K562 (cell line): Measurements from ENCODE around the gene SLC6A6. TPM values are rescaled to one million over a fixed set of nuclear protein-coding genes. Genes with fewer than 3 reads are reported as not detected.

ENCODE experiments used
- ATAC-seq: fragments of 200-7000 bp; cut with Tn5 transposase; 3 replicates; pipeline ENCODE4 v1.9.1; 2020; ENCODE audit warnings: moderate library complexity
- BruUV-seq: library from RNA; stranded (reverse); fragments of 400-500 nt; replicated peaks from 2 replicates; lab custom pipeline; 2021; lab: Mats Ljungman, UMichigan
- CTCF ChIA-PET: fragments of 300-600 bp; formaldehyde crosslinking; extraction: SDS; loops from one replicate; lab custom pipeline; 2021; ENCODE audit warnings: low intra/inter-chr PET ratio; lab: Yijun Ruan, JAX
- POLR2A ChIA-PET: fragments of 300-600, 350-650 bp; sonication (Branson Sonifier 250); formaldehyde crosslinking; extraction: SDS; loops from one replicate; lab custom pipeline; 2021; ENCODE audit warnings: antibody characterized with exemption, inconsistent platforms; lab: Yijun Ruan, JAX
- DNase-seq, 4 experiments: peaks; one replicate each; pipeline versions ENCODE4 v3.0.0 to v3.0.0-alpha.2; 2011 to 2018; ENCODE audit warnings: low spot score in 3 of 4, mixed read lengths in 3 of 4; ENCODE audit errors: extremely low read depth in 1 of 4
- FAIRE-seq: peaks from 2 replicates; lab custom pipeline; 2011; peaks lifted over from hg19 to GRCh38; lab: Jason Lieb, UNC
- H2AFZ ChIP-seq: 2 replicates; pipeline ENCODE4 v1.6.0; 2011; ENCODE audit warnings: low read depth, low read length, control low read depth, inconsistent platforms
- H3K27ac ChIP-seq: fragments of 200-600 bp; 3 replicates; pipeline ENCODE4 v1.8.0; 2011; ENCODE audit warnings: low read depth, mild to moderate bottlenecking, control low read depth, inconsistent platforms, low read length, moderate library complexity, mixed read lengths; ENCODE audit errors: extremely low read depth
- H3K27me3 ChIP-seq, 2 experiments: fragments of 300-600 bp in 1 of 2; 2 replicates in 1 of 2; 3 replicates in 1 of 2; pipeline versions ENCODE4 v1.6.0 to v1.8.0; 2011; ENCODE audit warnings: inconsistent platforms in 2 of 2, low read length in 2 of 2, mild to moderate bottlenecking in 1 of 2, mixed read lengths in 1 of 2, moderate library complexity in 1 of 2; ENCODE audit not compliant: control insufficient read depth in 2 of 2, insufficient read depth in 2 of 2
- H3K36me3 ChIP-seq: fragments of 300-600 bp; 3 replicates; pipeline ENCODE4 v1.8.0; 2011; ENCODE audit warnings: mild to moderate bottlenecking, low read length, inconsistent platforms; ENCODE audit not compliant: control insufficient read depth, insufficient read depth
- H3K4me1 ChIP-seq, 2 experiments: fragments of 200-600 bp in 1 of 2; replicated peaks in 1 of 2; 2 replicates in 1 of 2; 3 replicates in 1 of 2; pipeline versions ENCODE4 v1.5.1 to v1.8.0; 2011; ENCODE audit warnings: inconsistent platforms in 2 of 2, low read length in 2 of 2, mild to moderate bottlenecking in 1 of 2, mixed read lengths in 1 of 2, moderate library complexity in 1 of 2; ENCODE audit not compliant: control insufficient read depth in 2 of 2, insufficient read depth in 2 of 2
- H3K4me2 ChIP-seq: 2 replicates; pipeline ENCODE4 v1.6.1; 2011; ENCODE audit warnings: low read length, control low read depth, inconsistent platforms, mixed read lengths; ENCODE audit not compliant: insufficient read depth
- H3K4me3 ChIP-seq: fragments of 200-600 bp; sonication (generic), shearing (Covaris generic); 2 replicates; pipeline ENCODE4 v1.5.1; 2016; ENCODE audit warnings: control low read depth, inconsistent platforms
- H3K79me2 ChIP-seq: fragments of 200-600 bp; 3 replicates; pipeline ENCODE4 v1.8.0; 2011; ENCODE audit warnings: low read length, inconsistent platforms; ENCODE audit not compliant: control insufficient read depth, insufficient read depth
- H3K9ac ChIP-seq, 2 experiments: 2 replicates each; pipeline versions ENCODE4 v1.6.0 to v1.6.1; 2011; ENCODE audit warnings: low read depth in 2 of 2, low read length in 2 of 2, control low read depth in 1 of 2, inconsistent platforms in 1 of 2, mild to moderate bottlenecking in 1 of 2, mixed read lengths in 1 of 2; ENCODE audit not compliant: insufficient read depth in 1 of 2
- H3K9me1 ChIP-seq: one replicate; pipeline ENCODE4 v1.6.0; 2011; ENCODE audit warnings: inconsistent platforms, mild to moderate bottlenecking, low read length, moderate library complexity; ENCODE audit not compliant: control insufficient read depth, insufficient read depth
- H3K9me3 ChIP-seq: replicated peaks from 2 replicates; pipeline ENCODE4 v1.5.1; 2011; ENCODE audit warnings: low read depth, low read length, inconsistent platforms; ENCODE audit not compliant: control insufficient read depth, insufficient read depth
- H4K20me1 ChIP-seq: replicated peaks from 2 replicates; pipeline ENCODE4 v1.6.1; 2011; ENCODE audit warnings: low read length, inconsistent platforms, mixed read lengths; ENCODE audit not compliant: control insufficient read depth, insufficient read depth
- CHD4 ChIP-seq: fragments of 200-600 bp; sonication (generic); IDR thresholded peaks from 3 replicates; pipeline ENCODE4 v1.6.1; 2012; ENCODE audit warnings: low read depth, mild to moderate bottlenecking, mixed read lengths, low read length, inconsistent platforms; ENCODE audit not compliant: insufficient read depth, insufficient replicate concordance, poor library complexity, severe bottlenecking
- CREB1 ChIP-seq, 2 experiments: sonication (generic) in 1 of 2; formaldehyde crosslinking in 1 of 2; IDR thresholded peaks; 2 replicates each; pipeline versions ENCODE4 v1.6.1 to v1.8.0; 2012 to 2022; ENCODE audit warnings: inconsistent platforms in 1 of 2, mild to moderate bottlenecking in 1 of 2, missing genetic modification reagents in 1 of 2, moderate library complexity in 1 of 2
- SIX5 ChIP-seq, 2 experiments: IDR thresholded peaks; 2 replicates each; pipeline ENCODE4 v1.6.1; 2011; ENCODE audit warnings: low read length in 2 of 2, borderline replicate concordance in 1 of 2, low read depth in 1 of 2, mild to moderate bottlenecking in 1 of 2, moderate library complexity in 1 of 2; ENCODE audit not compliant: insufficient read depth in 1 of 2
- TRIM28 ChIP-seq: fragments of 450-650 bp; IDR thresholded peaks from 2 replicates; pipeline ENCODE4 v1.6.1; 2017
- U2AF2 ChIP-seq: fragments of 200-400 bp; formaldehyde crosslinking; optimal IDR thresholded peaks from 2 replicates; pipeline ENCODE3; 2017; ENCODE audit warnings: low read depth, mild to moderate bottlenecking, low read length
- ZBTB2 ChIP-seq: fragments of 450-650 bp; IDR thresholded peaks from 2 replicates; pipeline ENCODE4 v1.6.1; 2016; ENCODE audit warnings: antibody characterized with exemption
- ZKSCAN1 ChIP-seq: fragments of 150-350 bp; IDR thresholded peaks from 2 replicates; pipeline ENCODE4 v1.6.1; 2016; ENCODE audit warnings: low read depth, low read length
- WGBS: fragments of 100-300 bp; shearing (Covaris generic); methylation state at CpG from one replicate; pipeline ENCODE4 v1.1.6; 2016; ENCODE audit warnings: low coverage, mixed read lengths; ENCODE audit not compliant: insufficient coverage; ENCODE audit errors: missing lambda C conversion rate; 5-methylcytosine and 5-hydroxymethylcytosine counted together
- in situ Hi-C: fragments of 300-500 bp; cut with MboI; formaldehyde crosslinking; loops from 4 replicates; pipeline ENCODE4 v1.15.0; 2018; ENCODE audit warnings: inconsistent platforms, mixed read lengths
- intact Hi-C: fragments of 100-400 bp; cut with micrococcal nuclease; formaldehyde crosslinking; loops from 2 replicates; pipeline ENCODE4 v1.14.2; 2022
- polyA plus RNA-seq, 8 experiments: library from polyadenylated mRNA; depleted of rRNA in 4 of 8; stranded (reverse) in 5 of 8; unstranded in 3 of 8; fragments of >200 nt; fragmentation: Nextera tagmentation in 2 of 8; fragmentation: Illumina TruSeq in 1 of 8; extraction: Ambion mirVana in 2 of 8; extraction: Trizol in 1 of 8; gene quantifications; 2 replicates each; pipeline versions ENCODE4 v1.2.1 to v1.2.3, GENCODE V29; 2011 to 2014; ENCODE audit warnings: inconsistent platforms in 1 of 8, missing spikeins in 1 of 8
- total RNA-seq, 7 experiments: library from RNA; depleted of rRNA in 6 of 7; stranded (reverse); fragments of >200 nt in 6 of 7; fragmentation: Illumina TruSeq in 2 of 7; extraction: Trizol in 2 of 7; gene quantifications; 2 replicates each; pipeline versions ENCODE4 v1.2.1 to v1.2.3, GENCODE V29; 2011 to 2021; ENCODE audit warnings: low replicate concordance in 1 of 7

SLC6A6 gene
- total and polyA plus RNA-seq, 9 of the 15 experiments (the other 6 are each of a cell fraction or from before 2014, with no cell fraction given) = 12.3 to 203 (median 93.2) TPM

GRCh38 chr3:14505803-14506500 is 103.5 kb downstream of the SLC6A6 start:
- ChIA-PET CTCF (no interaction called here), POLR2A (interaction anchor here (0.5 to 0.7 kb wide), 4 partner anchors 20 to 328 kb away, joined by 3 to 4 read pairs (median 3); no protein-coding TSS in a partner anchor)

More at GRCh38 chr3:14505803-14506500, 103.5 kb downstream of the SLC6A6 start:
- Histone ChIP-seq H2AFZ (no peak overlapping the region), H3K9me3 (no peaks in the 10 kb centered on the region), H3K4me2 (no peak overlapping the region), H3K4me1 (peaks cover 0 to 26% of the 10 kb centered on the region in 2 experiments; a peak in 3 of 5 replicates), H3K79me2 (no peaks in the 10 kb centered on the region), H3K27me3 (peaks cover 6 to 30% of the 10 kb centered on the region in 2 experiments; a peak in 4 of 5 replicates), H3K4me3 (no peak overlapping the region), H3K36me3 (no peaks in the 10 kb centered on the region), H3K9ac (peak overlapping the region in 1 of 2 experiments; percentile 77; a peak in 2 of 4 replicates), H3K9me1 (no peaks in the 10 kb centered on the region), H3K27ac (no peak overlapping the region), H4K20me1 (0 out of 2 replicates have a peak, but pooled peaks cover 6% of the 10 kb centered on the region)
- intact Hi-C loops (loop anchor here (5.0 kb wide), 2 partner anchors 244 to 276 kb away; no protein-coding TSS in a partner anchor), in situ Hi-C loops (loop anchor here (25.0 kb wide), 1 partner anchor 406 kb away; no protein-coding TSS in a partner anchor)
- DNase-seq = no peak
- ATAC-seq = no peak
- FAIRE-seq = no peak
- WGBS = 30% methylated on average over 16 of the region's 16 CpGs
- TF ChIP-seq U2AF2 = no peak
- TF ChIP-seq TRIM28 = no peak
- no peak for TF ChIP-seq CREB1 (IDR thresholded peaks at IDR 0.05)
- no peak for TF ChIP-seq CREB1 (CRISPR knock-in tag; IDR thresholded peaks at IDR 0.05)
- TF ChIP-seq ZBTB2 = no peak
- peak; percentile 74; the same call in 1 of the 2 replicates for TF ChIP-seq ZKSCAN1
- no peak for TF ChIP-seq SIX5 (IDR thresholded peaks at IDR 0.05; ENCODE audit: borderline replicate concordance in 1 of 2, insufficient read depth in 1 of 2, low read depth in 1 of 2, low read length in 2 of 2)
- TF ChIP-seq CHD4 = no peak
- BruUV-seq = no TSS peak
